ENCODE data around the gene CX3CL1.
"Not testable (repeated sequence)": the region's sequence is repeated elsewhere in the genome, so short reads cannot be mapped to it uniquely, and the experiment has no call there.

CX3CL1 gene

DNA sequence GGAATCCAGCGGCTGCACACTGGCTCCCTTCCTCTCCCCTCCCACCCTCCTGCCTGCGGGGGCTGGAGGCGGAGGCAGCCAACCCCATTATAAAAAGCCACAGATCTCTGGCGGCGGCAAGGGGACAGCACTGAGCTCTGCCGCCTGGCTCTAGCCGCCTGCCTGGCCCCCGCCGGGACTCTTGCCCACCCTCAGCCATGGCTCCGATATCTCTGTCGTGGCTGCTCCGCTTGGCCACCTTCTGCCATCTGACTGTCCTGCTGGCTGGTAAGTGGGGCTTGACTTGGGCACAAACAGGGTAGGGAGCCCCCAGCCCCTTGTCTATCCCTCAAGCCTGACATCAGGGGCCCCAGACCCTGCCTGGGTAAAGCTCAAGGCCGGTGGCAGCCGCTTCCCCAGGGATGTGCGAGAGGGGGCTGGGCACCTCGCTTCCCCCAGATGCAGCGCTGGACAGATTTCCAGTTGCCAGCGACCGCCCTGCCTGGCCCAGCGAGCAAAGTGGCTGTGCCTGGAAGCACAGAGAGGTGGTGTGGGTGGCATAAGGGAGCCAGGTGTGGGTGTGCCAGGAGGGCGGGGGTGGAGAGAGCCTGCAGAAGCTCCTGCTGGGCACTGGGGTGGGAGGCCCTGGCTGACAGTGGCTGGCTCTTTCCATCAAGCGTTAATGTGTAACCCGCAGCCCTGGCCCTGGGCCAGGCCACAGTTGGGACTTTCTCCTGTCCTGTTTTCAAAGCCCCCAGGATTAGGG, at the start of gene CX3CL1:
Gene CX3CL1, plus strand, starts transcription at position 119 of the 745 bp plus-strand sequence. Its CDS starts 79 bp downstream, at position 198.
- no peak for DNase-seq (ENCODE audit: low read depth, low spot score)

DNA sequence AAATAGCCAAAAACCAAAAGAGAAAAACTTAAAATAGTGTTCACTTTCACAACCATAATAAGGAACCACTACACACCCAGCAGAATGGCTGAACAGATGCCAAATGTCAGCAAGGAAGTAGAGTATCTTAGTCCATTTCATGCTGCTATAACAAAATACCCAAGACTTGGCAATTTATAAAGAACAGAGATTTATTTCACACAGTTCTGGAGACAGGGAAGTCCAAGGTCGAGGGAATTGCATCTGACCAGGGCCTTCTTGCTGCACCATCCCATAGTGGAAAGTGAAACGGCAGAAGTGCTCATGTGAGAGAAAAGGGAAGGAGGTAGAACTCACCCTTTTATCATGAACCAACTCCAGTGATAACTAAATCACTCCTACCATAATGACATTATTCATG, 47.5 kb upstream of the CX3CL1 start:
- DNase-seq (ENCODE audit: low read depth, low spot score), result no peak

DNA sequence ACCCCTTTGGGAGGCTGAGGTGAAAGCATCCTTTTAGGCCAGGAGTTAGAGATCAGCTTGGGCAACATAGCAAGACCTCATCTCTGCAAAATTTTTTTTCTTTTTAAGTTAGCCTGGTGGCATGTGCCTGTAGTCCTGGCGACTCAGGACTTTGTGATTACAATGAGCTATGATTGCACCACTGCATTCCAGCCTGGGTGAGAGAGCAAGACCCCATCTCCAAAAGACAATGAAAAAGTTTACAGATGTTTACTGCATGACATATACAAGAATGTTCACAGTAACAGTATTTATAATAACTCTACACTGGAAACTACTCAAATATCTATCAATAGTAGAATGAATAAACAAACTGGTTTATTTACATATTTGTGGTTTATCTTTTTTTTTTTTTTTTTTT, 46.8 kb upstream of the CX3CL1 start:
- DNase-seq (ENCODE audit: low read depth, low spot score), result no peak

DNA sequence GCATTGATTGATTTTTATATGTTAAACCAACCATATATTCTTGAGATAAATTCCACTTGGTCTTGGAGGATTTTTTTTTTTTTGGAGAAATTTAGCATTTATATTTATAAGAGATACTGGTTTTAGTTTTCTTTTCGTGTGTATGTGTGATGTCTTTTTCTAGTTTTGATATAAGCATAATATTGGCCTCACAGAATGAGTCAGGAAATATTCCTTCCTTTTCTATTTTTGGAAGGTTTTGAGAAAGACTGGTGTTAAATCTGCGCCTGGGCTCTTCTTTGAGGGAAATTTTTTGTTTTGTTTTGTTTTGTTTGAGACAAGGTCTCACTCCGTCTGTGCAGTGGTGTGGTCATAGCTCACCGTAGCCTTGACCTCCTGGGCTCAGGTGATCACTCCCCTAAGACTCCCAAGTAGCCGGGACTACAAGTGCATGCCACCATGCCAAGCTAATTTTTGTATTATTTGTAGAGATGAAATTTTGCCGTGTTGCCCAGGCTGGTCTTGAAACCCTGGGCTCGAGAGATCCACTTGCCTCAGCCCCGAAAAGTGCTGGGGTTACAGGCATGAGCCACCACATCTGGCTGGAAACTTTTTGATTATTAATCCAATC, 42.5 kb upstream of the CX3CL1 start:
- no peak for DNase-seq (ENCODE audit: low read depth, low spot score)

DNA sequence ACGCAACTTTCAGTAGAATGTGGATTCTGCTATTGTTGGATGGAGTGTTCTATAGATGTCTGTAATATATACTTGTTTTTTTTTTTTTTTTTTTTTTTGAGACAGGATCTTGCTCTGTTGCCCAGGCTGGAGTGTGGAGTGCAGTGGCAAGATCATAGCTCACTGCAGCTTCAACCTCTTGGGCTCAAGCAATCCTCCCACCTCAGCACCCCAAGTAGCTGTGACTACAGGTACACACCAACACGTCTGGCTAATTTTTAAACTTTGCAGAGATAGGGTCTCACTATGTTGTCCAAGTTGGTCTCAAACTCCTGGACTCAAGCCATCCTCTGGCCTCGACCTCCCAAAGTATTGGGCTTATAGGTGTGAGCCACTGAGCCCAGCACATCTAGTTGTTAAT, 40.9 kb upstream of the CX3CL1 start:
- no peak for DNase-seq (ENCODE audit: low read depth, low spot score)

DNA sequence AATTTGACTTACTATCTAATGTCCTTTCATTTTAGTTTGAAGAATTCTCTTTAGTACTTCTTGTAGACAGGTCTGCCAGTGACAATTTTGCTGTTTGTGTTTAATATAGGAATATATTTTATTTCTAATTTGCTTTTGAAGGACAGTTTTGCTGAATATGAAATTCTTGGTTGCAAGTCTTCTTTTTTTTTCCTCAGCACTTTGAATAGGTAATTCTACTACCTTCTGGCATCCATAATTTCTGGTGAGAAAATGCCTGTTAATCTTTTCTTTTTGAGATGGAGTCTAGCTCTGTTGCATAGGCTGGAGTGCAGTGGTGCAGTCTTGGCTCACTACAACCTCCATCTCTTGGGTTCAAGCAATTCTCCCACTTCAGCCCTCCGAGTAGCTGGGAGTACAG, 38.9 kb upstream of the CX3CL1 start:
- no peak for DNase-seq (ENCODE audit: low read depth, low spot score)

DNA sequence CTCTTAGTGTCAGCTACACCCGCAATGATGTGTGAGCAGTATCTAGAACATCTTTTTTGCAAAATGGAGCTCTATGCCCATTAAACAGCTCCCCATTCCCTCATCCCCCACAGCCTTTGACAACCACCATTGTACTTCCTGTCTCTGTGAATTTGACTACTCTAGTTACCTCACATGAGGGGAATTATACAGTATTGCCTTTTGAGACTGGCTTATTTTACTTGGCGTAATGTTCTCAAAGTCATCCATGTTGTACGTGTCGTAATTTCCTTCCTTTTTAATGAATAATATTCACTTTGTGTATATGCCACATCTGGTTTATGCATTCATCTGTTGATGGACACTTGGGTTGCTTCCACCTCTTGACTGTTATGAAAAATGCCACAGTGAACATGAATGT, 36.9 kb upstream of the CX3CL1 start:
- DNase-seq (ENCODE audit: low read depth, low spot score), result no peak

DNA sequence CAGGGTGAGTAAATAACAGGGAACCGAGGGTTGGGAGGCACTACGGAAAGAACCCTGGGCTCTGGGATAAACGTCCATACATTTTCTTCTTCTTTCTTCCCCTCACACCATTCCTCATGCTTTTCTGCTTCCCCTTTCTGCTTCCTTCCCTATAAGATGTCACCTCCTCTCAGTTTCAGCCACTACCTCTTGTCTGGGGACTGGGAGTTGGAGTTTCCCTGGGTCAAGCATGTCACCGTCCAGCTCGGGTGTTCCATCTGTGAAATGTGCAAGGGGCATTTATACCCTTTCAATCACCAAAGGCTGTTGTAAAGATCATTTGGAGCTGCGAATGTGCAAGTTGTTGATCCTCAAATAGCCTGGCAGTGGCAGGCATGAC, 31.2 kb upstream of the CX3CL1 start:
- no peak for DNase-seq (ENCODE audit: low read depth, low spot score)

DNA sequence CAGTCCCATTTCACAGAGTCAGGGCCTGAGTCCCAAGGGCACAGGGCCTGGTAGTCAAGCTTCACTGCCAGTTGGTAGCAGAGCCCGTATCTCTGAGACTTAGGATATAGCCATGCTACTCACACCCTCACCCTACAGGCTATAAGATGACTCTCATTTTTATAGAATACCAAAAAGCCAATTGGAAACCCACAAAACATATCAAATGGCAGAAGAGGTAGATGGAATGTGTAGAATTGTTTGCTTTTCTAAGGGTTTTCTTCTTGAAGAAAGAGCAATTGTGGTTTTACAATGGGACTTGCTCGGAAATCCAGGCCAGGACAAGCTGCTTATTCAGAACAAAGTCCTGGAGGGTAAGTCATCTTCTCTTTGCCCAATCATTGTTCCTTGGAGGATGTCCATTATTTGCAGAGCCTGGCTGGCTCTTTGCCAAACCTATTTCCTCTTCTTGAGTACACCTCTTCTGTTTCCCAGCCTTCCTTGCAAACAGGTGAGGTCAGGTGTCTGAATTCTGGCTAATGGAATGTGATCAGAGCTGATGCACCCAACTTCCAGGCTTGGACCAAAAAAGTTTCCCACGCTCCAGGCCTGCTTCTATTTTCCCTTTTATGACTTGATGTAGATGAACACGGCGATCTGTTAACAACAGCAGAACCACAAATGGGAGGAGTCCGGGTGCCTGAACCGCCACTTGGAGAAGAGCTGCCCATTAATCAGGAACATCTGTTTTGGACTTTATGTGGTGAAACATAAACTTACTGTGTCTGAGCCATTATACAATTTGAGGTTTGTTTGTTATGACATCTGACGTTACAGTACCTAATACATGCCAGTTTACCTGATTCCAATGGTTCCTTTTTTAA, 30.6 kb upstream of the CX3CL1 start:
- DNase-seq (ENCODE audit: low read depth, low spot score), result no peak

DNA sequence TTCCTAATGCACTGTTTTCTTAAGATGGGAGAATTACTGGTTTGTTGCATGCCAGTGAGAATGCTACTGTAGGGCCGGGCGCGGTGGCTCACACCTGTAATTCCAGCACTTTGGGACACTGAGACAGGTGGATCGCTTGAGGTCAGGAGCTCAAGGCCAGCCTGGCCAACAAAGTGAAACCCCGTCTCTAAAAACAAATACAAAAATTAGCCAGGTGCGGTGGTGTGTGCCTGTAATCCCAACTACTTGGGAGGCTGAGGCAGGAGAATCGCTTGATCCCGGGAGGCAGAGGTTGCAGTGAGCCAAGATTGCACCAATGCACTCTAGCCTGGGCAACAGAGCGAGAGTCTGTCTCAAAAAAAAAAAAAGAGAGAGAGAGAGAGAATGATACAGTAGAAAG, 29.7 kb upstream of the CX3CL1 start:
- not testable (repeated sequence) for DNase-seq (ENCODE audit: low read depth, low spot score)

DNA sequence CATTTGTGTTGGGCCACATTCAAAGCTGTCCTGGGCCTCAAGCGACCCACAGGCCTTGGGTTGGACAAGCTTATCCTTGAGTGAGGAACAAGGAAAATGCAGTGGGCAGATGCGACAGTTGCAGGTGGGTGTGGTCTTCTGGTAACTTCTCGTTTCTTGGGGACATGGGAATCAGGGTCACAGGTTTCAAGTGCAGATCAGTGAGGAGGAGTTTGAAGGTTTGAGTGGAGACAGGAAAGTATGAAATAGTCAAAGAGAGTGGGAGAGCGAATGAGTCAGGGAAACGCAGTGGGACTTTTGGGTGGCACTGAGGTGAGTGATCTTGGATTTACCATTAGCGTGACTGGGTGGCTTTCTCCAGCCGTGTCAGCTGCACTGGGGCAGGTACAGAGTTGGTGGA, 29.1 kb upstream of the CX3CL1 start:
- DNase-seq (ENCODE audit: low read depth, low spot score), result no peak

DNA sequence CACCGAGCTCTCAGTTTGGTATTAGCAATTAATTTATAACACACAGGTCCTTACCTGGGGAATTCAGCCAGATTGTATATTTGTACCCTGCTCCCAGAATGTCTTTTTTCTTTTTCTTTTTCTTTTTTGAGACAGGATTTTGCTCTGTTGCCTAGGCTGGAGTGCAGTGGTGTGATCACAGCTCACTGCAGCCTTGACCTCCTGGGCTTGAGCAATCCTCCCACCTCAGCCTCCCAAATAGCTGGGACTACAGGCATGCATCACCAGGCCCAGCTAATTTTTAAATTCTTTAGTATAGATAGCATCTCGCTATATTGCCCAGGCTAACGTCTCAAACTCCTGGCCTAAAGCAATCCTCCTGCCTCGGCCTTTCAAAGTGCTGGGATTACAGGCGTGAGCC, 28.2 kb upstream of the CX3CL1 start:
- not testable (repeated sequence) for DNase-seq (ENCODE audit: low read depth, low spot score)

DNA sequence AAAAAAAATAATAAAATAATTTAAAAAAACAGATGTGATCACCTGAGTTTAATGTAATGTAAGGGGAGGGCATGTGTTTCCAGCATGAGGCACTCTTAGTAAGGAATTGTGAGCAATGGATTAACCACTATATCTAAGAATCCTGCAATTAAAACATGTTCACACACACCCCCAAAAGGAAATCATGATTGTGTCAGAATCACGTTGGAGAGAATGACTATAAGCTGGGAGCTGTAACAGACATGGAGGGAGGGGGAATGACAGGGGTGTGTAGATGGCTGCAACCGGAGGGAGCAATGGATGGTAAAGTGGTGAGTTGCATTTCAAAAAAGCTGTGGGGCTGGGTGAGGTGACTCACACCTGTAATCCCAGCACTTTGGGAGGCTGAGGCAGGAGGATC, 27.3 kb upstream of the CX3CL1 start:
- no peak for DNase-seq (ENCODE audit: low read depth, low spot score)

DNA sequence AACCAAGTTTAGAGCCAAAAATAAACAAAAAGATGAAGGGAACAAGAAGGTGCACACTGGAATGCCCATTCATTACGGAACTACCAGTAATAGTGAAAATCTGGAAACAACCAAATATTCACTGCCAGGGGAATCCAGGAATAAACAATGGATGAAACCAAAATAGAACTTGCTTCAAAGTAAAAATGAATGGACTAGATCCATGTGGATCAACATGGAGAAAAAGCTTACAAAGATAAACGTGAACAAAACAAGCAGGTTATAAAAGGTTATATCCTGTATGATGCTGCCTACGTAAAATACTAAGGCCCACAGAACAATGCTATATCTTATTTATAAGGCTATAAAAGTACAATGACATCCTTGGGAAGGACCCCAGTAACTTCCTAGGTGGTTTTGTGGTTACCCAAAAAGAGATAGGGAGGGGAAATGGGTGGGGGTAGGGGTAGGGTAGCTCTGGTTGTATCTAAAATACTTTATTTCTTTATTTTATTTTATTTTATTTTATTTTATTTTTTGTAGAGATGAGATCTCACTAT, 26.6 kb upstream of the CX3CL1 start:
- DNase-seq (ENCODE audit: low read depth, low spot score), result no peak

DNA sequence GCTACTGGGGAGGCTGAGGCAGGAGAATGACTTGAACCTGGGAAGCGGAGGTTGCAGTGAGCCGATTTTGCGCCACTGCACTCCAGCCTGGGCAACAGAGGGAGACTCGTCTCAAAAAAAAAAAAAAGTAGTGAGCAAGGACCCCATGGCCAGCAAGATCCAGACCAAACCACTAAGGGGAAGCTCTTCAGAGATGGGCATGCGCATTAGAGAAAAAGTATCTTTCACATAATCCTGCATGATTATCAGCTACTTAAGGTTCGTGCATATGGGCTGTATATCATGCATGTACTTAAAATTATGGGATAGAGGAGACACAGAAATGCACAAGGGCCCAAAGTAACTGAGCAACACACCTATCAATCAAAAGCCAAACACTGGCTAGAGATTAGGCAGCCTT, 24.4 kb upstream of the CX3CL1 start:
- DNase-seq (ENCODE audit: low read depth, low spot score), result no peak

DNA sequence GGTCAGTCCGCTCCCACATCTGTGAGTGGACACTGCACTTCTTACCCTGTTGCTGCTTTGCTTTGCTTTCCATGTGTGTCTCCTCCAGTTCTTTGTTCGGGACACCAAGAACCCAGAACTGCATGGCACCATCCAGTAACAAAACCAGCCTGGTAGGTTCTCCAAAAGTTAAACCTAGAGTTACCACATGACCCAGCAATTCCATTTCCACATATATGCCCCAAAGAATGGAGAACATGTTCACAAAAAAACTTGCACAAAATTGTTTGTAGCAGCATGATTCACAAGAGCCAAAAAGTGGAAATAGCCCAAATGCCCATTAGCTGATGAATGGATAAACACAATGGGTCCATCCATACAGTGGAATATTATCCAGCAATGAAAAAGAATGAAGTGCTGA, 24.0 kb upstream of the CX3CL1 start:
- no peak for DNase-seq (ENCODE audit: low read depth, low spot score)

DNA sequence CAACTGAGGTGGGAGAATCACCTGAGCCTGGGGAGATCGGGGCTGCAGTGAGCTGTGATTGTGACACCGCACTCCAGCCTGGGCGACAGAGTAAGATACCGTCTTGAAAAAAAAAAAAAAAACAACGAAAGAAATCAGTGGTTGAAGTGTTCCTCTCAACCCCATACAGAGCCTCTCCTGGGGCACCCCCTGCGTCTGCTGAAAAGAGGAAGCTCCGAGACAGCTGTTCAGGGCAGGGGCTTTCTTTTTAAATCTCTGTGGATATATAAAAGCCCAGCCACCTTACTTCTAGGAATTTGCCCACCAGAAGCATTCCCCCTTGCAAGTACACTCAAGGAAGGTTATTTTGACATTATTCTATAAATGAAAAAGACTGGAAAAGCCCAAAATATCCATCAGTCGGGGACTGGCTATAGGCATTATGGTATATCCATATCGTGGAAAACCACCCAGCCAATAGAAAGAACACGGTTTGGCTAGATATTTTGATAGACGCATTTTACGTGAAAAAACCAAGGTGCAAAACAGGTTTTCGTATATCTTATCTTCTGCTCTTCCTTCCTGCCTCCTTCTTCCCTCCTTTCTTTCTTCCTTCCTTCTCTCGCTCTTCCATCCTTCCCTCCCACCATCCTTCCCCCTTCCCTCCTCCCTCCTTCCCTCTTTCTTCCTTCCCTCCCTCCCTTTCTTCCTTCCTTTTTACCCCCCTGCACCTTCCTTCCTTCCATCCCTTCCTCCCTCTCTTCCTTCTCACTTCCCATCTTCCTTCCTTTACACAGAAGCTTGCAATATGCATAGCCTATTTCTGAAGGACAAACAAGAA, 22.9 kb upstream of the CX3CL1 start:
- DNase-seq (ENCODE audit: low read depth, low spot score), result no peak

DNA sequence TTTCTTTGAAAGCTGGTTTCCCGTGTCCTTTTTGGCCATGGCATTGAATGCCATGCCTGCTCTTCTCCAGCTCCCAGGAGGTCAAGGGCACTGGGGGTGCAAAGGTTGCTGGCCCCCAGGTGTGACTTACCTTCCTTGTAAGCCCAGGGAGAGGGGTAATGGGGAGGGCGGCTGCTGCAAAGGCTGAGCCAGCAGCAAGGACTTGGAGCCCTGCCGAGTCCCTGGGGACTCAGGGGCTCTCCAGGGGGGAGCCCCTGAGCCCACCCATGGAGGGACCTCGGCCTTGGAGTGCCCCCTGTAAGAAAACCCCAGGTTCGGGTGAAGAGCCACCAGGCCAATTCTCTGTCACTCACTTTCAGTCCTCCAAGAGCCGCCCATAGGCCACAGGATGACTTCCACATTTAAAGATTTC, 19.6 kb upstream of the CX3CL1 start:
- no peak for DNase-seq (ENCODE audit: low read depth, low spot score)

DNA sequence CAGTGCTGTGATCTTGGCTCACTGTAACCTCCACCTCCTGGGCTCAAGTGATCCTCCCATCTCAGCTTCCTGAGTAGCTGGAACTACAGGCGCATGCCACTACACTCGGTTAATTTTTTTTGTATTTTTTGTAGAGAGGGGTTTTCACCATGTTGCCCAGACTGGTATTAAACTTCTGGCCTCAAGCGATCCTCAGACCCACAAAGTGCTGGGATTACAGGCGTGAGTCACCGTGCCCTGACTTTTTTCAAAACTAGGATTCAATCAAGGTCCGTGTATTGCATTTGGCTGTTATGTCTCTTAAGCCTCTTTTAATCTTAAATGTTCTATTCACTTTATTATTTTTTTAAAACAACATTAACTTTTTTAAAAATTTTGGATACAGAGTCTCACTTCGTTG, 18.0 kb upstream of the CX3CL1 start:
- no peak for DNase-seq (ENCODE audit: low read depth, low spot score)

DNA sequence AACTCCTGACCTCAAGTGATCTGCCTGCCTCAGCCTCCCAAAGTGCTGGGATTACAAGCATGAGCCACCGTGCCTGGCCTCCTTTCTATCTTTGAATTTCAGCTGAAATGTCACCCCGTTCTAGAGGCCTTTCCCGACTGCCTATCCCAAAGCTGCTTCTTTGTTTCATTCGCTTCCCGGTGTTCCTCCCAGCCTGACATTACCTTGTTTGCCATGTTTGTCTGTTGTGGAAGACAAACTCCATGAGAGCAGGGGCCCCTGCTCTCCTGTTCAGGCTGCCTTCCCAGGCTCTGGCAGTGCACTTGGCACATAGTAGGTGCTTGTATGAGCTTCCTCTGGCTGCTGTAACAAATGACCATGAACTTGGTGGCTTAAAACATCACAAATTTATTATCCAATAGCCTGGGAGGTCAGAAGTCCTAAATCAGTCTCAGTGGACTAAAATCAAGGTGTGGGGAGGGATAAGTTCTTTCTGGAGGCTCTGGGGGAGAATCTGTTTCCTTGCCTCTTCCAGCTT, 16.3 kb upstream of the CX3CL1 start:
- no peak for DNase-seq (ENCODE audit: low read depth, low spot score)

DNA sequence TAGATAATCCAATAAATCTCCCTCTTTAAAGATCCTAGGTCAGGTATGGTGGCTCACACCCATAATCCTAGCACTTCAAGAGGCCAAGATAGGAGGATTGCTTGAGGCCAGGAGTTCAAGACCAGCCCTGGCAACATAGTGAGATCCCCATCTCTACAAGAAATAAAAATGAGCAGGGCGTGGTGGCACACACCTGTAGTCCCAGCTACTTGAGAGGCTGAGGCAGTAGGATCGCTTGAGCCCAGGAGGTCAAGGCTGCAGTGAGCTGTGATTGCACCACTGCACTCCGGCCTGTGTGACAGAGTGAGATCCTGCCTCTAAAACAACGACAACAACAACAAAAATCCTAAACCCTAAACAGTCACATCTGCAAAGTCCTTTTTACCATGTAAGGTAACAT, 15.7 kb upstream of the CX3CL1 start:
- no peak for DNase-seq (ENCODE audit: low read depth, low spot score)
